Effector CD4-positive, alpha-beta T cell (primary cell): ENCODE measurements around the gene NAA50.

Experiments
- DNase-seq: peaks from one replicate; pipeline ENCODE4 v3.0.0-alpha.2; 2020

NAA50 gene

DNA sequence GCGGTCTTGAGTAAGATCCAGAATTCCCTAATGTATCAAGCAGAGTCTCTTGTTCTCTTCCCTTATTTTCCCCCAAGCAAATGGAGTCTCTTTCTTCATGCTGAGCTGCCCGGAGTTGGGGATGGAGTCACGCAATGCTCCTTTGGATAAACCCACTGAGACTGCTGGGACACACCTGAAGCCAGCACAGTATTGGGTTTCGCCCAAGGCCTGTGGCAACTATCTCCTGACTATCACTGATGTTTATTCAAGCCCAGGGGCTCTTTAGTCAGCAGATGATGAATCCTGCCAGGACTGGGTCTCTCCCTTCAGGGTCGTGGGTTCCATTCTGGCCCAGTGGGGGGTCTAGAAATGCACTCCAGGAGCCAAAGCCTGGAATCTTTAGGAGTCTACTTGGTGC is 60.9 kb downstream of the NAA50 start:
- DNase-seq = no peak

DNA sequence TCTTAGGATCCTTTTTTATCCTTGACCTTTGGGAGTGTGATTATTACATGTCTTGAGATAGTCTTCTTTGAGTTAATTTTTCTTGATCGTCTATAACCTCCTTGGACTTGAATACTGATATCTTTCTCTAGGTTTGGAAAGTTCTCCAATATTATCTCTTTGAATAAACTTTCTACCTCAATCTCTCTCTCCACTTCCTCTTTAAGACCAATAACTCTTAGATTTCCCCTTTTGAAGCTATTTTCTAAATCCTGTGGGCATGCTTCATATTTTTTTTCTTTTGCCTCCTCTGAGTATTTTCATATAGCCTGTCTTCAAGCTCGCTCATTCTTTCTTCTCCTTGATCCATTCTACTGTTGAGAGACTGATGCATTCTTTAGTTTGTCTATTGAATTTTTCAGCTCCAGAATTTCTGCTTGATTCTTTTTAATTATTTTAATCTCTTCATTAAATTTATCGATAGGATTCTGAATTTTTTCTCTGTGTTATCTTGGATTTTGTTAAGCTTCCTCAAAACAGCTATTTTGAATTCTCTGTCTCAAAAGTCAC is 61.7 kb downstream of the NAA50 start:
- no peak for DNase-seq

DNA sequence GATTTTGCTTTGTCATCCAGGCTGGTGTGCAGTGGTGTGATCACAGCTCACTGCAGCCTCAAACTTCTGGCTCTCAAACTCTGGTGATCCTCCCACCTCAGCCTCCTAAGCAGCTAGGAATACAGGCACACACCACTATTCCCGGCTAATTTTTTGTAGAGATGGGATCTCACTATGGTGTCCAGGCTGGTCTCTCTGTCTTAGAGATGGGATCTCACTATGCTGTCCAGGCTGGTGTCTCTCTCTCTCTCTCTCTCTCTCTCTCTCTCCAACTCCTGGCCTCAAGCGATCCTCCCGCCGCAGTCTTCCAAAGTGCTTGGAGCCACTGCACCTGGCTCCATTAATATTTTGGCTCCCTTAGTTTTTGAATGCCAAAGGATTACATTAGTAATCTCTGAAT is 67.3 kb downstream of the NAA50 start:
- DNase-seq = no peak

DNA sequence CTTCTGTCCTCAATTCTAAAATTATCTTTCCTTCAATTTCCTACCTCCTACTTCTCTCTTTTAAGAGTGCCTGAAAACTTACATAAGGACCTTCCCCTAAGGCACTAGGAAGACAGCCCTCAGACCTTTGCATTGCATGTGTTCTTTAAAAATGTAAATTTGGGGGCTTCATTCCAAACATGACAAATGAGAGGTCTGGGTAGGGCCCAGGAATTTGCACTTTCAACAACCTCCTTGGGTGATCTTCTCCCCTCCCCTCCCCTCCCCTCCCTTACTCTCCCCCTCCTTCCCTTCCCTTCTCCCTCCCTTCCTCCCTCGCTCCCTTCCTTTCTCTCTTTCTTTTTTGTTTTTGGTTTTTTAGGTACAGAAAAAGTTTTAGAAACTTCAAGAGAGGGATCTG is 68.3 kb downstream of the NAA50 start:
- DNase-seq = no peak

DNA sequence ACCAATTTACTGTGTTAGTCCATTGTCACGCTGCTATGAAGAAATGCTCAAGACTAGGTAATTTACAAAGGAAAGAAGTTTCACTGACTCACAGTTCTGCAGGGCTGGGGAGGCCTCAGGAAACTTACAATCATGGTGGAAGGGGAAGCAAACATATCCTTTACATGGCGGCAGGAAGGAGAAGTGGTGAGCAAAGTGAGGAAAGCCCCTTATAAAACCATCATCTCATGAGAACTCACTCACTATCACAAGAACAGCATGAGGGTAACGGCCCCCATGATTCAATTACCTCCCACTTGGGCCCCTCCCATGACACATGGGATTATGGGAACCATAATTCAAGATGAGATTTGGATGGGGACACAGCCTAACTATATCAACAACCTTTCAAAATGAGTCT is 69.8 kb downstream of the NAA50 start:
- no peak for DNase-seq

DNA sequence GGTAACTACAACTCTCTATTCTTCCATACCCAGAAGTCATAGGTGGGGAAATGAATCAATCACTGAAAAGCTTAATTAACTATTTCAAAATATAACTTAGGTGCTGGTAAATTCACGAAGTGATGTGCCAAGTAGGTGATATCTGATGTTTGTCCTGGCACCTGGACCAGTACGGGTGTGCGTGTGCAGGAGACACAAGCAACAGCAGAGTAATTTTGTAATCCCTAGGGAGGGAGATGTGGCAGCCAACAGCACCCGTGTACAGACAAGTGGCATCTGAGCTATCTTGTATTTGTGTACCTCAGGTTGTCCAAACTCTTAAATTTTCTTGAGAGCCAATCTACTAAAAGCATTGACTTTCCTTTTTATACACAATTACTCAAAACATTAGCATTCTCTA is 72.5 kb downstream of the NAA50 start:
- DNase-seq = no peak

DNA sequence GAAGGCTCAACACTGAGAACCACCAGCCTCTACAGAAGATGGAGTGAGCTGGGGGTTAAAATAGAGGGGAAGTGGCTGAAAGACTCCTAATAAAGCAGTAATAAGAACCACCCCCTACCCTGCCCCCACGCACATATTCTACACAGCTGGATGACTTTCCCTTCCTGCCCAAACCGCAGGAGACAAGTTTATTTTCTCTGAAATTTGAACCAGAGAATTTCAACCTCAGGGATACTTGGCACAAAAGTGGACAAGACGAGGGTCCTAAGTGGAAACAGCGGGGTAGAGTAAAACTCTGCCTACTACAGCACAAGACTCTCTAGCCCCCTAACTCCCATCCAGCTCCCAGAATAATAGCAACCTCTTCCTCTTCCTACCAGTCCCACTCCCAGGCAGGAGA is 78.0 kb downstream of the NAA50 start:
- DNase-seq = no peak
